IPS-18a (cell line): Measurements from ENCODE around the gene LAIR1.
"Not testable (repeated sequence)": the region's sequence is repeated elsewhere in the genome, so short reads cannot be mapped to it uniquely, and the experiment has no call there.

ENCODE experiments used
- H3K27ac ChIP-seq: one replicate; pipeline ENCODE4 v1.5.1; 2013; ENCODE audit warnings: low read length
- H3K27me3 ChIP-seq: one replicate; pipeline ENCODE4 v1.6.1; 2013; ENCODE audit warnings: mild to moderate bottlenecking, low read length; ENCODE audit not compliant: control insufficient read depth, insufficient read depth
- H3K36me3 ChIP-seq: one replicate; pipeline ENCODE4 v1.6.1; 2013; ENCODE audit warnings: low read depth, low read length; ENCODE audit not compliant: control insufficient read depth
- H3K4me1 ChIP-seq: one replicate; pipeline ENCODE4 v1.6.1; 2013; ENCODE audit warnings: low read depth, low read length; ENCODE audit not compliant: control insufficient read depth
- H3K4me3 ChIP-seq: one replicate; pipeline ENCODE4 v1.5.1; 2013; ENCODE audit warnings: low read length
- H3K9ac ChIP-seq: one replicate; pipeline ENCODE4 v1.6.1; 2013; ENCODE audit warnings: mild to moderate bottlenecking, low read length, moderate library complexity
- H3K9me3 ChIP-seq: one replicate; pipeline ENCODE4 v1.6.1; 2013; ENCODE audit warnings: low read depth, low read length; ENCODE audit not compliant: control insufficient read depth

Gene LAIR1

DNA sequence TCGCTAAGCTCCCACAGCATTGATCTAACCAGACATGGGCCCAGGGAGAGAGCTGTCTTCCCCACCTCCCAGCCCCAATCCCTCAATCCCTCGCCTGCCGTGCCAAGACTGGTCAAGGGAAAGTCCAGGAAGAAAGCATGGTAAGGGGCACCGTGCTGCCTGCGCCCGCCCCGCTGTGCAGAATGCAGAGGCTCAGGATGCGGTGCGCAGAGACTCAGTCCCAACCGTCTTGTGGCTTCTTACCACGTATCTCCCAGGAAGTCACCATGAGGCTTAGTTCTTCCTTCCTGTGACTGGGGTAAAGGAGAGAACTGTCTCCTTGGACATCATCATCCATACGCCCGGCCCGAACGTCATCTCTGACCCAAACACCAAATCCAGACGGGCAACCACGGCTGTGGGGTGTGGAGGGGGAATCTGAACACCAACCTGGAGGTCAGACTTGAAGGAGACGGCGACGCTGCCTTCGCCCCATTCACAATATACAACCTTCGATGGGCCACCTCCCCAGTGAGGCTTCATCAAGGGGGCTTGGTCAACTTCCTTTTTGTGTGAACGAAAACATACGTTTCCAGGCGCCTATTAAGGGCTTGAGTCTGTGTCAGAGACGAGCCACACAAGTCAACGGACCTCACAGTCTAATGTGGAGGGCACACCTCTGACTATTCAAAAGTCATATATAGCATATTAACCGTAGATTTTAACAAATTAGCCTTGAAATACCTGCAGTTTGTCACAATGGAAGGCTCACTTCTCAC is 10.6 kb upstream of the LAIR1 start:
- not testable (repeated sequence) for H3K27me3 ChIP-seq, H3K4me1 ChIP-seq, H3K27ac ChIP-seq, H3K9me3 ChIP-seq, H3K9ac ChIP-seq, H3K4me3 ChIP-seq, H3K36me3 ChIP-seq

DNA sequence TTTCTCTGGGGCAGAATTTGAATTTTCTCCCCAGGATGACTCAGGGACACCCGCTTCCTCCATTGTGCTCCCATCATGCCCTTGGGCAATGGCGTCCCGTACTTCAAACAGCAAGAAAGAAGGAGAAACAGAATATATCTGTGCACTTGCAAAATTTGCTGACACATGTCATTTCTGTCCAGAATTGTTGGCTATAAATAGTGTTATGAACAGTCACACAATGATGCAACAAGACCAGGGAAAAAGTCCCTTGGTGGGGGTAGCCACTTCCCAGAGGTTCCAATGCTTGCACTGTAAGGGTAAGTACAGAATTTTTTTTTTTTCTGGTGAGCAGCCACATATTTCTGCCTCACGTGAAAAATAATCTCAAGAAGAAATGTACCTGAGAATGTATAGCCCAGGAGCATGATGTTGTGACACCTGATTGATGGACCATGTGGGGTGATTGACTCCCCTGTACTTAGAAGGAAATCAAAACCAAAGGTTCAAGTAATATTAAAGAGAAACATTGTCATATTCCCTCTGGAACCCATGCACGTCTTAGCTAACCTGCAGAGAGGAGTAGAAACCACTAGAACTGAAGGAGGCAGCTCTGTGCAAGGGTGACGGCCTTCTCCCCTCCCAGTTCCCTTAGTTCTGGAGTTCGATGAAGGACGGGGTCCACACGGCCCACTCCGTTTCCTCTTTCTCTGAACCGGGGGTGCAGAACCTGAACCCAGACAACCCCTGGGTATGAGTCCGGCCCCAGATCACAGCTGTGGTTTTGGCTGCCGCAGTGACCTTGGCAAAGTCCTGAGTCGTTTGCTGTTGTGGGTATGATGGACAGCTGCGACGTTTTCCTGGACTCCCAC is 9.3 kb upstream of the LAIR1 start:
- no peaks in the 10 kb centered on the region for H3K4me1 ChIP-seq
- no peaks in the 10 kb centered on the region for H3K27me3 ChIP-seq
- H3K4me3 ChIP-seq: no peak overlapping the region
- H3K9ac ChIP-seq: no peak overlapping the region
- no peaks in the 10 kb centered on the region for H3K9me3 ChIP-seq
- no peaks in the 10 kb centered on the region for H3K36me3 ChIP-seq
- H3K27ac ChIP-seq: no peak overlapping the region

DNA sequence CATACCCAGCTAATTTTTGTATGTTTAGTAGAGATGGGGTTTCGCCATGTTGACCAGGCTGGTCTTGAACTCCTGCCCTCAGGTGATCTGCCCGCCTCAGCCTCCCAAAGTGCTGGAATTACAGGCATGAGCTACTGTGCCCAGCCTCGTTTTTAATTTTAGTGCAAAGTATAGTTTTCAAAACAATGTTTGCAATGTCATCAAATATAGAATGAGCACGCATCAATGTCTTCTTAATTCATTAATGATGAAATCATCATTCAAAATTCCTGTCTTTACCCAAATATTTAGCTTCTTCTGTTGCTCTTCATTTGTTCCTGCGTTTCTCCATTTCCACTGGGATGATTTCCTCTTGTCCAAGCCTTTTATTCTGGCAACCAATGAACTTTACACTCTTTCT is 6.7 kb upstream of the LAIR1 start:
- not testable (repeated sequence) for H3K9me3 ChIP-seq, H3K4me3 ChIP-seq, H3K9ac ChIP-seq, H3K27me3 ChIP-seq, H3K27ac ChIP-seq, H3K4me1 ChIP-seq, H3K36me3 ChIP-seq

DNA sequence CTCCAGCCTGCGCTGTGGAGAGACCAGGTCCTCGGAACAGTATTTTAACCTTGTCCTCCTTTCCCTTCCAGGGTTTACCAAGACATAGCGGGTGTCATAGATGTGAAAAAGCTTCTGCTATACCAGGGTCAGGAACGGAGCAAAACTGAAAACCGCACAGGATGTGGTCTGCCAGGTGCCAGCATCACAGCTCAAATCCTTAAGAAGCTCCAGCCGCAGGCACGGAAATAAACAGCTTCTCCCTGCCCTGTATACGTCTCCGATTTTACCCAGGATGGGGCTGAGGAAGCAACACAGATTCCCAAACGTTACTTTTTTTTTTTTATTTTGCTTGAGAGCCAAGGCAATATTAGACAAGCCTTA is 5.7 kb upstream of the LAIR1 start:
- H3K27me3 ChIP-seq, H3K27ac ChIP-seq, H3K9me3 ChIP-seq, H3K9ac ChIP-seq, H3K36me3 ChIP-seq, H3K4me1 ChIP-seq, H3K4me3 ChIP-seq: not testable (repeated sequence)

DNA sequence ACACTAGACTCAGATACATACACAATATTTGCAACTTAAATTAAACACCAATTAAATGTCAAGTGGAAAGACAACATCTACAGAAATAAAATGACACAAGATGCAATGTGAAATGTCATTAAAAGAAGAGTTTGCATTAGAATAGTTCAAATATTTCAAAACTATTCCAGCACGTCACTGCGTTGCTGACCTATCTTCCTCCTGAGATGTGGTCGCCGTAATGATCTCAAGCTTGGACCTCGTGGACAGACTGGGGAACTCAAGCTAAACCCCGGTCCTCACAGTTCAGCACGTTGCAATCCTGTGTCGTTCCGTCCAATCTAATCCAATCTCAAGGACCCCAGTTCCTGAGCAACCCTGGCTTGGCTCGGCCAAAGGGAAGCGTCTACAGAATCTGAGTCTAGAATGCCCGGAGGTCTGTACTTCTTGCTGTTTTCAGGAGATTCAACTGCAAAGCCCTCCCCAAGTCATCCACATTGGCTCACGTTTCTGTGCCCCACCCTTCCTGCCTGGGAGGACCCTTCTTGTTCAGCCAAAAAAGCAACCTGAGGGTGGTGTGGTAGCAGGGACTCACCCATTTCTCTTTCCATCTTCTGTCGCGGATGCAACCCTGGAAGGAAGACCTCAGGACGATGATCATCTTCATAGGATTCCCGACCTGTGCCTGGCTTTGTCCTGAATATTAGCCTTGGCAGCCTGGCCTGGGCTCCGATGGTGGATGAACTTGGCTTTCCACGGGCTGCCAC is 5.1 kb upstream of the LAIR1 start:
- not testable (repeated sequence) for H3K27ac ChIP-seq, H3K27me3 ChIP-seq, H3K9ac ChIP-seq

DNA sequence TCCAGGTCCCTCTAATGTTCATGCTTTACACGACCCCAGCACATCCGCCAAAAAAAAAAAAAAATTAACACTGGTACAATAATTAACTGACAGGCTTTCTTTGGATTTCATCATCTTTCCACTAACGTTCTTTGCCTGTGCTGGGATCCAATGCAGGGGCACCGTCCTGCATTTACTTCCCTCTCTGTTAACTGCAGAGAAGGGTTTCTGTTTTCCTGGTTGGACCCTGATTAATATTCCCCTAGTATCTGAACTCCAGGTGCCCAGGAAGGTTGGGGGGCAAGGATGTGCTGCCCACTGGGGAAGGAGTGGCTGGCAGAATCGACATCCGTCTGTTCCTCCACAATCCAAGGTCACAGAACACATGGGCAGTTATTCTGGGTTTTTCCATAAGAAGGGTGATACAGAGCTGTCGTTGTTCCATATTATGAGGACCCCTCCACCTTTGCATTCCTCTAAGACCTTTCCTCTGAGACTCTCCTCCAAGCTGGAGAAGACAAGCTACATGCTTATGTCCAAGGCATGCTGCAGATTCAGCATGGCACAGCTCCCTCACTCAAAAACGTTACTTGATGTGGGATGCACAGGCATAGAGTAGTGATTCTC is 4.5 kb upstream of the LAIR1 start:
- Histone ChIP-seq H3K9ac (no peak overlapping the region), H3K4me3 (no peak overlapping the region), H3K36me3 (no peaks in the 10 kb centered on the region), H3K9me3 (no peaks in the 10 kb centered on the region), H3K4me1 (peaks cover 2% of the 10 kb centered on the region), H3K27ac (no peak overlapping the region), H3K27me3 (no peaks in the 10 kb centered on the region)

More for the DNA sequence above, 5.1 kb upstream of the LAIR1 start:
- not testable (repeated sequence) for H3K4me1 ChIP-seq, H3K36me3 ChIP-seq, H3K4me3 ChIP-seq, H3K9me3 ChIP-seq

DNA sequence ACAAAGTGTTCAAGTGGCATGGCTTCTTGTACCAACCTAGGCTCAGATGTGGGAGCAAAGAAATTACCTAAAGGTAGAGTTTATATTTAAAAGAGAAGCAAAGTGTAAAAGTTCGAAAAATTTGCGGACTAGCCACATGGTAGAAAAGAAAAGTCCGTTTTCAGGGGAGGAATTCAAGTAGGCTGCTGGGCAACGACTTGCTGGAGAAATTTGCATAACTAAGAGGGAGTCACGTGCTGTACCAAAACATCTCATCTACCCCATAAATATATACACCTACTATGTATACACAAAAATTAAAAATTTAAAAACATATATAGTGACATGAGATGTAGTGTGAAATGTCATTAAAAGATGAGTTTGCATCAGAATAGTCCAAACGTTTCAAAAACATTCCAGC is 2.1 kb upstream of the LAIR1 start:
- no peak overlapping the region for H3K4me3 ChIP-seq

DNA sequence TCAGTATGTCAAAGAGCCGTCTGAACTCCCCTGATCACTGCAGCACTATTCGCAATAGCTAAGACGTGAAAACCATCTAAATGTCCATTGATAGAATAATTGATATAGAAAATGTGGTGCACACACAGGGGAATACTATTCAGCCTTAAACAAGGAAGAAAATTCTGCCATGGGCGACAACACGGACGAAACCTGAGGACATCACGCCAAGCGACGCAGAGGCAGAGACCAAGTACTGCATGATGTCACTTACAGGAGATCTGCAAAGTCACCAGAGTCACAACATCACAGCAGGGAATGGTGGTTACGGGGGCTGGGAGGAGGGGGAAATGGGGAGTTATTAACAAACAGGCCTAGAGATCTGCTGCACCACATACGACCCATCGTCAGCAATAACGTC is 1.1 kb upstream of the LAIR1 start:
- H3K4me1 ChIP-seq, H3K9ac ChIP-seq, H3K4me3 ChIP-seq, H3K9me3 ChIP-seq, H3K27ac ChIP-seq, H3K27me3 ChIP-seq, H3K36me3 ChIP-seq: not testable (repeated sequence)

More for the DNA sequence above, 2.1 kb upstream of the LAIR1 start:
- no peaks in the 10 kb centered on the region for H3K36me3 ChIP-seq
- H3K9ac ChIP-seq: no peak overlapping the region
- H3K27ac ChIP-seq: no peak overlapping the region
- H3K9me3 ChIP-seq: no peaks in the 10 kb centered on the region
- no peaks in the 10 kb centered on the region for H3K27me3 ChIP-seq
- H3K4me1 ChIP-seq: peaks cover 2% of the 10 kb centered on the region

DNA sequence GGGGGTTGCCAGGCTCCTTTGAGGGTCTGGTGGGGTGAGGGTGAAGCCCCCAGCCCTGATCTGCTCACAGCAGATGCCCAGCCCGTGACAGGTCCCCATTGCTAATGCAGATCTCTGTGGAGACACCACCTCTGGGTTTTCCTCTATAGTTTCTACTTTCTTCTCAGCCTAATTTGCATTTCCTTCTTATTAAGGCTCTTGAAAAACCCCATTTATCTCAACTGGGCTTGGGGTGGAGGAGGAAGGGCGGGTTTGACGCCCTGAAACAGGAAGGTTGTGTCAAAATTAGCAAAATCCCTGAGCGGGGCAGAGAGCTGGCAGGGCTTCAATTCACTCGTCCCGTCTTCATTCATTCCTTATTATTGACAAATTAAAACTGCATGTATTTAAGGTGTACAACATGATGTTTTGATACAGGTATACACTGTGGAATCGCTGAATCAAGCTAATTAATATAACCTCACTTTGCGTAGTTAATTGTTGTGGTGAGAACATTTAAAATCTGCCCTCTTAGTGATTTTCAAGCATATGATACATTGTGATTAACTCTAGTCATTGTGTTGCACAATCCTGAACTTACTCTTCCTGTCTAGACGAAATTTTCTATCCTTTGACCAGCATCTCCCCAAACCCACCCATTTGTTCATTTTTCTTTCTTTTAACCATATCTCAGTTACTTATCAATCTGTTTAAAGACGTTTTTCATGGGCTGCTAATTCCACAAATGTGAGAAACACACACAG is 2.9 kb downstream of the LAIR1 start:
- H3K4me3 ChIP-seq, H3K36me3 ChIP-seq, H3K9ac ChIP-seq: not testable (repeated sequence)

DNA sequence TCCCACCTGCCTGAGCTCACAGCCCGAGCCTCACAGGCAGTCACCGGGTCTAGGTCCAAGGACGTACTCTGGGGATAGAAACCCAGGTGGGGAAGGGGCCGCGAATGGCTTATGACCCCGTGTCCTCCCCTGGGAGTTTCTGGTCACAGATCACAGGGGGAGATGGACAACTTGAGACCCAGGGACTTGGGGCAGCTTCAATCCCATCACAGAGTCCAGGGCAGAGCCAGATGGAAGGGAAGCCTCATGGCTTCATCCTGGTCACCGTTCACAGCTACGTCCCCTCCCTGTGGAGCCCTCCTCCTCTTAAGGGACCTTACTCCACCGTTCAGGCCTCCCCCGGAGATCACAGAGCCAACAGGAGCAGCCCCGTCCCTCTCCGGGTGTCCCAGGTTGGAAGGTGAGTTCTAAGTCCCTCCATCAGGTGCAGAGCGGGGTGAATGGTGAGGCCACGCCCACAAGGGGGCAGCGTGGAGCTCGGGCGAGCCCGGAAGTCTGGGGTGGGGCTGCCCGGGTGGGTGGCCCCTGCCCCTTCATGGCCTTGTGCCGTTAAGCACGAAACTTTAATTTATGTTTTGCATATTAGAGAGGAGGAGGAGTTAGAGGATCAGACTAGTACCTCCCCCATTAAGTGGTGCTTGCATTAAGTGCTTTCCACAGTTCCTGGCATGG is 5.4 kb downstream of the LAIR1 start:
- not testable (repeated sequence) for H3K27ac ChIP-seq, H3K36me3 ChIP-seq, H3K4me3 ChIP-seq, H3K4me1 ChIP-seq, H3K27me3 ChIP-seq, H3K9me3 ChIP-seq, H3K9ac ChIP-seq

More for the DNA sequence above, 2.9 kb downstream of the LAIR1 start:
- H3K27ac ChIP-seq, H3K9me3 ChIP-seq, H3K4me1 ChIP-seq, H3K27me3 ChIP-seq: not testable (repeated sequence)
